GM18858 (cell line): ENCODE measurements around the gene TRMT2A.

ENCODE experiments used
- ATAC-seq: cut with Tn5 transposase; IDR thresholded peaks from one replicate; pipeline ENCODE4 v1.9.1; 2021; ENCODE audit not compliant: unreplicated experiment

The TRMT2A gene

DNA sequence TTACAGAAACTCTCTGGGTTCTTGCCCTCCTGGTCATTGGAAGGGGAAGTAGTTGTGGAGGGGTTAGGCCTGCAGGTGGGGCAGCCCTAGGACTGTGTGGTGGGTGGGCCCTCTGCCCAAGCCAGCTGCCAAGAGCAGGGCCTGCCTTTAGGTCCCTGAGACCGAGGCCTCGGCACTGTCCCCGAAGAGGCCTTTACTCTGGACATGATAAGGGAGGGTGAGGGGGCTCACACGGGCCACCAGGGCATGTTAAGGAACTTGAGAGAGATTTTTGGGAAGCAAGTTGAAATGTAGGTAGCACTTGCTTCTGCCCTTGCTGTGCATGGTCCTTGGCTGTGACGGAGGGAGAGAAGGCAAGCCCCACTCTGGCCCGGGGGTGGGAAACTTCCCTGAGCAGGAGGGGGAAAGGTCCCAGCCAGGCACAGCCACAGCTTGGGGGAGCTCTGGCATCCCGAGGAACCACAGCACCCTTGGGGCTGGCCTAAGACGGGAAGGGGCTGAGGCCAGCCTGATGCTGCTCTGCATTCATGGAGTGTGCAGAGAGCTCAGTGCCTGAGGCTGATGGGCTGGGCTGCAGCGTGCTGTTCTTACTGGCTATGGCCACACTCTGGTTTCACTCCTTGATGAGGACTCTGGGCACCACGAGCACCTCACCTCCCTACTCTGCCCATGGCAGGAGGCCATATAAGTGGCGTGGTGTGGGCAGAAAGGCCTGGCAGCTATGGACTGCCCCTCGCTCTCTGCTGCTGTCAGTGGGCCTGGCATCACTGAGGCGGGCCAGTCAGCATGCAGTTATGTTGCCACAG, 8.9 kb downstream of the TRMT2A start:
- no peak for ATAC-seq

DNA sequence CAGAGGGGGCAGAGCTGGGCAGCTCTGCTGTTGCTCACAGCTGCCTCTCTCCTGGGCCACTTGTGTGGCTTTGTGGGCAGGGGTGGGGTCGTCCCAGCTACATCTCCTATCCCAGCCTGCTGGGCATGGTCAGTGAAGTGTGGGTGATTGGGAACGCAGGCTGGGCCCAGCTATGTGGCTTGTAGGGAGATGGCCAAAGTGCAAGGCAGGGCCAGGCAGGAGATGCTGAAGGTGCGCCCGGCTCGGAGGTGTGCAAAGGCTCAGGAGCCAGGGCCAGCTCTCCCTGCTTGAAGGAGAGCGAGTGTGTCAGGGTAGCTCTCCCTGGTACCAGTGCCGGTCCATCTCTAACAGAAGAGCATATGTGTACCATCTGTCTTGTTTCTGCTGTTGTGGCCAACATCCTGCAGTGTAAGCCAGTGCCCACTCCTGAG, 9.5 kb downstream of the TRMT2A start:
- no peak for ATAC-seq

DNA sequence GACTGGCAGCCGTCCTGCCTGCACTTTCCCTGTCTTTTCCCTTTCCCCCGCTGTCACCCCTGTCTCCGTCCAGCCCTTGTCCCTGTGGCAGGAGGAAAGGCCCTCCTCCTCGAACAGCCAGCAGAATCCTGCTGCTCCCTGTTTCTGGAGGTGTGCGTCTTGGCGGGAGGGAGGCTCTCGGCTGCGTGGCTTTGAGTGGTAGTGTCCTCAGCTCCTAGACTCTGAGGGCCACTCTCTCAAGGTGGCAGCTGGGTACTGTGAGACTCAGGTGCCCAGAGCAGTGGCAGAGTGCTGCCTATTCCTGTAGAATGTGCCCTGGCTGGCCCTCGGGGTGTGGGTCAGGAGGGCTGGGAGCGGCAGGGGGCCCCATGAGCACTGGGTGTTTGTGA, 10.2 kb downstream of the TRMT2A start:
- ATAC-seq, result no peak

DNA sequence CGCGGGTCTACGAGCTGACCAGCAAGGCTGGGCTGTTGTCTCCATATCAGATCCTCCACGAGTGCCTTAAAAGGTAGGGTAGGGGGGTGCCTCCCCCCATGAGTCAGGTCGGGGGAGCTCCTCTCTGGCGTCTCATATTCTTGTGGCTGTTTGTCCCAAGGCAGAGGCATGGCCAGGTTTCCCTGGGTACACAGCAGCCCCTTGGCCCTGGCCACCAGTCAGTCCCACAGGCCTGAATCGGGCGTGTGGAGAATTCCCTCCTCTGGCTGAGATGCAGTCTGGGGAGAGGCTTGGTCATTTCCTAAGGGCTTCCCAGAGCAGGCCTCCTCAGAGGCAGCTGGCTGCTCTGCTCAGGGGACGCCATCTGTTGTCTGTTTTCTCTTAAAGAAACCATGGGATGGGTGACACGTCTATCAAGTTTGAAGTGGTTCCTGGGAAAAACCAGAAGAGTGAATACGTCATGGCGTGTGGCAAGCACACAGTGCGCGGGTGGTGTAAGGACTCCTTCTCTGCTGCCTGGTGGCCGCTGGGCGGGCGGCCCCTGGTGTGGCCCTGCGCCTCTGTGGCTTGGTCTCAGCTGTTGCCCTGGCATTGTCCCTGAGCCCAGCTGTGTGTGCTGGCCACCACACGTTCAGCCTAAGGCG, 10.7 kb downstream of the TRMT2A start:
- ATAC-seq, result no peak

DNA sequence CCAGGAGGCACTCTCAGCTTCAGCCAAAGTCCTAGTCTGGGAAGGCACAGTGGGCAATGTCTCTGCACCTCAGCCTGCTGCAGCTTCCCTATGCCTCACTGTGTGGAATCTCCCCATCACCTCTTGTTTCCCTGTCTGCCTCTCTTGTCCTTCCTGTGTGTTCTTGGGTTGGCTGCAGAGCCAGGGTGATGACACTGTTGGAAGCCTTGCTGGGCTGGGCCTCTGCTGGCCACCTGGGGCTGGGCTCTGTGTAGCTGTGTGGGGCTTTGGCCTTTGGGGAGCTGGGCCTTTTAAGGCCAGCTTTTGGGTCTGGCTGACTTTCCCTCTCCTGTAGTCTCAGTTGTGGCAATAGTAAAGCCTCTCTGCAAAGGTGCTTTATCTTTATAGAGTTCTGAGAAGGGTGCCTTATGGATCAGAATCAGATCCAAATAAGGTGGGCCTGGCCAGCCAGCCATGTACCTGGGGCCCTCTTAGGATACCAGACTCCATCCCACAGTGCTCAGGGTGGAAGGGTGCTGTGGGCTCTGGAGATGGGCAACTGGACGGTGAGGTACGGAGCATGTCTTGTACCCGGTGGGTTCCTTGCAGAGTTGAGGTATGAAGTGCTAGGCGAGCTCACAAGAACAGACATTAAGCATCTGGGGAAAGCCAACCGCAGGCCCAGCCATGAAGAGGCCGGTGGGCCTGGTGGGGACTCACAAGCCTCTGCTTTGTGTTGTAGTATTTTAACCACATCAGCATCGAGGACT, 11.4 kb downstream of the TRMT2A start:
- no peak for ATAC-seq

DNA sequence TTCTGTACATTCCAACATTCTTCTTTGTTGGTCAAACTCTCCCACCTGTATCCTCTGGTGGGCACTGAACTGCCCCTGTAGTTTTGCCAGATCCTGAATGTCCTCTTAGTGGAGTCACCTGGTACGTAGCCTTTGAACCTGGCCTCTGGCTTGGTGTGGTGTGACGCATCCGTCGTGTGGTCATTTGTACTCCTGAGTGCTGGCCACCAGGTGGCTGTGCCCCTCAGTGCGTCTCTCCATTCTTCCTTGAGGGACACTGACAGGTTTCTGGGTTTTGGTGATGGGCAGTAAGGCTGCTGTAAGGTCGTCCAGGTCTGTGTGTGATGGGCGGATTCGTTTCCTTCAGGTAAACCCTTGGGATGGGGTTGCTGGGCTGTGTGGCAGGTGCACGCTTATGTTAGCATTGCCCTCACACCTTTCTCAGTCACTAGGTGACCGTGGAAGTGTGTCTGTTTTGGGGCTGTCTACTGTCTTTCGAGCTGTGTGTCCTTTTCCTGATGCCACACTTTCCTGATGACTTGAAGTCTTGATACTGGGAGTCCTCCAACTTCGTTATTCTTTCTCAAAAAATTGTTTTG, 14.7 kb downstream of the TRMT2A start:
- ATAC-seq, result no peak

DNA sequence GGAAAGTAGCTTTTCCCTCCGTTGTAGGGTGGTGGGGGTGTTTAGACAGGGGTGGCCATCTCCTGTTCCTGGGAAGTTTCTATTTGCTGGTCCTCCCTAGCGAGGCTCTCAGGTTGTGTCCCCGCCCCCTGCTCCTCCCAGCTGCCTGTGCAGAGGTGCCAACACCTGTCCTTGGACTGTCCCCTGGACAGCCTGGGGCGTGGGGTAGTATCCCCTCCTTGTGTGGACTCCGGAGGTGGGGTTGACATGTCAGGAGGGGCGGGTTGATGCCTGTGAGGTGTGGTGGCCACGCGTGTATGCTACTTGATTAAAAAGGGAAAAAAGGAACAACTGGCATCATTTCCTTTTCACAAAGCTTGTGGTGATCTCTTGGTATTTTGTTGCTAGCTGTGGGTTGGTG, 15.4 kb downstream of the TRMT2A start:
- no peak for ATAC-seq

DNA sequence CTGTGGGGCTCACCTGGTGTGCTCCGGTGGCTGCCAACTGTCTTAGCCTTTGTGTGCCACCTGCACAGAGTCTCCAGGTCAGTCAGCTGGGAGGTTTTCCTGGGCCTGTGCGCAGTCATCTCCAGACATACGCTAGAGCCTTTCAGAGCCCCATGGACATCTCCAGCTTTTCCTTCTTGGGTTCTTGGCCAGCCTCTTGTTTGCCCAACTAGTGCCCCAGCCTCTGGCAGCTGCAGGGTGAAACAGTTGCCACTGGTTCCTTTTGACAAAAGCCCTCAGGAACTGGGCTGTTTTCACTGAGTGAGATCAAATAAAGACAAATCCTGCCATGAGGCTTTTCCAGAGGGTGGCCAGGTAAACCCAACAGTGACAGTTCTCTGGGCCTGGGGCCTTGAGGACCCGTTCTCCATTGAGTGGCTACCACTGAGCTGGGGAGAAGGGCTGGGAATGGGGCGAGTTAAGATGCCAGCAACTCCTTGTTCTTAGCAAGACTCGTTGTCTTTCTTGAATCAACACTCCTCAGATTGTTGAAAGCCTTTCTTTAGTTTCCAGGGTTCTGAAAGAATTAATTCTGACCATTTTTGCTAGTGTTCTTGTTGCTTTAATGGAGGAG, 17.8 kb downstream of the TRMT2A start:
- no peak for ATAC-seq

DNA sequence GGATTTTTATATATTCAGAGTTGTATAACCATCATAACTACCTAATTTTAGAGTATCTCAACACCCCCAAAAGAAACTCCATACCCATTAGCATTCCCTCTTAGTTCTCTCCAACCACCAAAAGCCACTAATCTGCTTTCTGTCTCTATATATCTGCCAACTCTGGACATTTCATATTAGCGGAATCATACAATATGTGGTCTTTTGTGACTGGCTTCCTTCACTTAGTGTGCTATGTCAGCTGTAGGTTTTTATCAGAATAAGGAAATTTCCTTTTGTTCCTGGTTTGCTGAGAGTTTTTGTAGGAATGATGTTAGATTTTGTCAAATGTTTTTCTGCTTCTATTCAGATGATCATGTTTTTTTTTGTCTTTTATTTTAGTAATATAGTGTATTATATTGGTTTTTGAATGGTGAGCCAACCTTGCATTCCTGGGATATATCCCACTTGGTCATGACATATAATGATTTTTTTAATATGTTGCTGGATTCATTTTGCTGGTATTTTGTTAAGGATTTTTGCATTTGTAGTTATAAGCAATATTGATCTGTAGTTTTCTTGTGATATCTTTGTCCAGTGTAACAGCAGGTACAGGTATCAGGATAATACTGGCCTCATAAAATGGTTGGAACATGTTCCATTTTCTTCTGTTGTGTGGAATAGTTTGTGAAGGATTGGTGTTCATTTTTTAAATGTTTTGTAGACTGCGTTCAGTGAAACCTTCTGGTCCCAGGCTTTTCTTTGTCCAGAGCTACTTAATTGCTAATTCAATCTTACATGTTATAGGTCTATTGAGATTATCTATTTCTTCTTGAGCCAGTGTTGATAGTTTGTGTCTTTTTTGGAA, 20.2 kb downstream of the TRMT2A start:
- ATAC-seq, result no peak

DNA sequence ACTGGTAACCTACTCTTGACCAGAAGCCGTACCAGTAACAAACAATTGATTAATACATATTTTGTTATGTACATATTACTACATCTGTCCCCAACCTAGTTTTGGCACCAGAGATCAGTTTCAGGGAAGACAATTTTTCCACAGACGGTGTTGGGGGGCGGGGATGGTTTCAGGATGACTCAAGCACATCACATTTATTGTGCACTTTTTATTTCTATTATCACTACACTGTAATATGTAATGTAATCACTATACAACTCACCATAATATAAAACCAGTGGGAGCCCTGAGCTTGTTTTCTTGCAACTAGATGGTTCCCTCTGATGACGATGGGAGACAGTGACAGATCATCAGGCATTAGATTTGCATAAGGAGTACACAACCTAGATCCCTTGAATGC, 21.5 kb downstream of the TRMT2A start:
- ATAC-seq, result no peak

DNA sequence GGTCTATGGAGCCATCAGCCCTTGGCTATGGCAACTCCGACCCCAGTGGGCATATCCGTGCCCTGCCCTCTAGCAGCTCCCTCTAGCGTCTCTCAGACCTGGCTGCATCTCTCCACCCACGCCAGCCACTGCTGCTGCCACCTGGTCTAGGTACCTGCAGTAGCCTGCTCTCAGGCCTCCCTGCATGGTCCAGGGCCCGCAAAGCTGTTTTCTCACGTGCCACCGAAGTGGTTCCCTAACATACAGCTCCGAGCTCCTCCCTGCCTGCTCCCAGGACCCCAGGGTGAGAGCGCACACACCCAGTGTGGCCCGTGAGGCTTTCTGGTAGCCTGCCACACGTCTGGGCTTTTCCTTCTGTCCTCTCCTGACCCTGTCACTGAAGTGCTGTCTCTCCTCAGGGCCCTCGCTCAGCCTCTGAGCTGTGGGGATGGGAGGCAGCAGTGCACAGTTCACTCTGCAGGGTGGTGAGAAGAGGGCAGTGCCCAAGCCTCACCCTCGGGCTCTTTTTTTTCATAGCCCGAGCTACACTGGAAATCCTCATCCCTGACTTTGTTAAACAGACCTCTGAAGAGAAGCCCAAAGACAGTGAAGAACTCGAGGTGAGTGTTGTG, 22.7 kb downstream of the TRMT2A start:
- ATAC-seq, result no peak

DNA sequence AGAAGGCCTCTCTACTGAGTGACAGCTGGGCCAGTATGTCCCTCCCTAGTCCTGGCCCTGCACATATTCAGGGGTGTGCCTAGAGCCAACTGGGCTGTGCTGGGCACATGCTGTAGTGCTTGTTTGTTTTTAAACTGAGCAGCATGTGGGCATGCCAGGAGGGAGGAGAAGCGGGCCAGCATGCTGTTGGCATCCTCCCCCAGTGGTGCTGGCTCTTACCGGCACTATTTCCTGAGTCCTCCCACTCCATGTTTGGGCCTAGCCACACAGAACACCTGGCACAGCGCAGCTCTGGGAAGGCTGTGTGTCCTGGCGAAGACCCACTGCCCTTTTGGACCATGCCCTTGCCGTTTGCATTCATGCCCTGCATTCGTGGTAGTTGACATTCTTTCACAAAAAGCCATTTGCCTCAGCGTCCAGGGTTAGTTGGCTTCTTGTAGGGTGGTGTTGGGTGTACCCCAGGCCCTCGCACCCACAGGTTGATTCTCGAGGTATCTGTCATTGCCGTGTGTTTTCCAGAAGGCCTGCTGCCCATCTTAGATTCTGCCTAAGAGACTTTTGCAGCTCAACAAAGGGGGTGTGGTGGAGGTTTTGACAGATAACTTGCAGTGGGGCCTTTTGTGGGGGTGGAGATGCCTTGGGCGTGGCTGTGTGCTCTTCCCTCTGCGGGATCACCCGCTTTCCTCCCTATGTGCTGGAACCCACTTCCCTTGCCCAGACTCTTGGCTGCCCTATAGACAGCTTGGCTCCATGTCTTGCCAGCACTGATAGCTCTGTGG, 23.4 kb downstream of the TRMT2A start:
- no peak for ATAC-seq

DNA sequence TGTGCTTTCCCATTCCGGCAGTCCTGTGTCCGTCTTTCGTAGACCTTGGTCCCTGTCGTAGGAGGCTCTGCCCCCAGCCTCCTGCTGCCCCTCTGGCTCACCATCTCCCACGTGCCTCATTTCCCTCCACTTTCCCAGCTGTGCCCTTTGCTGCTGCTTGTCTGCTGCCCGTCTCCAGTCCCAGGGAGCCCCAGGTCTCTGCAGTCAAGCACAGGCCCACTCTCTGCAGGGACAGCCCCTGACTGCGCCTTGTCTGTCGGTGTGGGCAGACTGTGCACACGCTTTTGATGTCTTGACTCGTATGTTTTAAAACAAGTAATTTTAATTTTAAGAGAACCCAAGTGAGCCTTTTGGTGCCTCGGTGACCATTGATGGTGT, 24.6 kb downstream of the TRMT2A start:
- no peak for ATAC-seq

DNA sequence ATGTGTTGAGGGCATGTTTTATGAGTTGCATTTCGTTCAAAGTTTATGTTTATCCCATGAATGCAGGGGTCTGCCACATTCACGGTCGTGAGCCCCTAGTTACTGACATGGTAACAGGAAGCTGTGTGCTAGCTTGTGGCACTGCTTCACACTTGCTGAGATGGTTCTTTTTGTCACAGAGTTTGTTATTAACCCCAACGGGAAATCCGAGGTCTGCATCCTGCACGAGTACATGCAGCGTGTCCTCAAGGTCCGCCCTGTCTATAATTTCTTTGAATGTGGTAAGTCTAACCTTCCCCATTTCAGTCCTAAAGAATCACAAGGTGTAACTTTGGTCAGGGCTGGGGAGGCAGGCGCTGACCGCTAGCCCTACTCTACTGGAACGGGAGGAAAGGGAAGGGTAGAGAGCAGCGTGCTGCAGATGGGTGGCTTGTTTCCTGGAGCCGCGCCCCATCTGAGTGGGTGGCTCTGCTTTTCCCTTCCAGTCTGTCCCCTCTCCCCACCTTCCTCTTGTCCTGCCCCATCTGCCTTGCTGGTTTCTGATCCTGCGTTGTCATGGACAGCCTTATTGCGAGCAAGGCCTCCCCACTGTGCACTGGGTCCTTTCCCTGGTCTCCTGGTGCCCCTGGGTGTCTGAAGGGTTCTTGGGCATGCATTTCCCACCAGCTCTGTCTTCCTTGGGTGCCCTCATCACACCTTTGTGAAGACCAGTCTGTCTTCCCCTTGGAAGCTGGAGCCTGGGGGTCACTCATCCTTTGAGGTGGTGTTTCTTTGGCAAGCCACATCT, 25.1 kb downstream of the TRMT2A start:
- ATAC-seq, result no peak

DNA sequence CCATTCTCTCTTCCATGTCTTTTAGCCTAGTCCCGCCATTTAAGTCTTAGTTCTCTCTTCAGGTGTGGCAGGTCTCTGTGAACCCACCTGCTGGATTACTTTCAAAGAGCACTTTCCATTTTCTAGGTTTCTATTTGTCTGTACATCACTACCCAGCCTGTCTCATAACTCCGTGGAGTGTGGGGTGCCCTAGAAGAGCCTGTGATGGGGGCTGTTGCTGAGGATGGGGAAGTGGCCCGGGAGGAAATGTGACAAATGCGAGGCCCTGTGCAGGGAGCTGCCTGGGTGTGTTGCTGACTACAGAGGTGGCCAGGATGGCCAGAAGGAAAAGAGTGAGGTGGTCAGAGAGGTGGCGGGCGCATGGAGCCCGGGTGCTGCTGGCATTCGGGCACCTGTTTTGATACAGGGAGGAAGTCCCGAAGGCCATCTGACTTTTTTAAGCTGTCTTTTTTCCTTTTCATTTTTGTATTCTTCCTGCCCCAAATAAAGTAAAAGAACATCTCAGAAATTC, 26.2 kb downstream of the TRMT2A start:
- no peak for ATAC-seq

DNA sequence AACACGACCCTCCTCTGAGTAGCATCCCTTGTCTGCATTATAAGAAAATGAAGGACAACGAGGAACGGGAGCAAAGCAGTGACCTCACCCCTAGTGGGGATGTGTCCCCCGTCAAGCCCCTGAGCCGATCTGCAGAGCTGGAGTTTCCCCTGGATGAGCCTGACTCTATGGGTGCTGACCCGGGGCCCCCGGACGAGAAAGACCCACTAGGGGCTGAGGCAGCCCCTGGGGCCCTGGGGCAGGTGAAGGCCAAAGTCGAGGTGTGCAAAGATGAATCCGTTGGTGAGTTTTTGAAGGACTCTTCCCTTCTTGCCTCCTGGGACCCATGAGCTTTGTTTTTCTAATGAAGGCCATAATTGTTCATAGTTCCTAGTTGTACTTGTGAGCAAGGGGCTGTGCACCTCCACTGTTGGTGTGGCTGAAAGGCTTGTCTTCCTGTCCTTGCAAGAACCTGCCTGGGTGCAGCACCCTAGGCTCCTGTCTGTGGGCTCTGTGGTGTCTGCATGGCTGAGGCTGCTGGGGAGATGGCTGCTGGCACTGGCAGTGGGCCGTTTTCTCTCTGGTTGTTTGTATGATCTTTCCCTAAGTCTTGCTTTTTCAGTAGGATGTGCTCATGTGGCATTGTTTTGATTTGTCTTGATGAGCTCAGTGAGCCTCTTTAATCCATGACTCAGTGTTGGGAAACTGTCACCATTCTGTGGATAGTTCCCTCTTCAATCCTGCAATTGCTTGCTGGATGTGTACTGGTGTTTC, 26.9 kb downstream of the TRMT2A start:
- no peak for ATAC-seq

DNA sequence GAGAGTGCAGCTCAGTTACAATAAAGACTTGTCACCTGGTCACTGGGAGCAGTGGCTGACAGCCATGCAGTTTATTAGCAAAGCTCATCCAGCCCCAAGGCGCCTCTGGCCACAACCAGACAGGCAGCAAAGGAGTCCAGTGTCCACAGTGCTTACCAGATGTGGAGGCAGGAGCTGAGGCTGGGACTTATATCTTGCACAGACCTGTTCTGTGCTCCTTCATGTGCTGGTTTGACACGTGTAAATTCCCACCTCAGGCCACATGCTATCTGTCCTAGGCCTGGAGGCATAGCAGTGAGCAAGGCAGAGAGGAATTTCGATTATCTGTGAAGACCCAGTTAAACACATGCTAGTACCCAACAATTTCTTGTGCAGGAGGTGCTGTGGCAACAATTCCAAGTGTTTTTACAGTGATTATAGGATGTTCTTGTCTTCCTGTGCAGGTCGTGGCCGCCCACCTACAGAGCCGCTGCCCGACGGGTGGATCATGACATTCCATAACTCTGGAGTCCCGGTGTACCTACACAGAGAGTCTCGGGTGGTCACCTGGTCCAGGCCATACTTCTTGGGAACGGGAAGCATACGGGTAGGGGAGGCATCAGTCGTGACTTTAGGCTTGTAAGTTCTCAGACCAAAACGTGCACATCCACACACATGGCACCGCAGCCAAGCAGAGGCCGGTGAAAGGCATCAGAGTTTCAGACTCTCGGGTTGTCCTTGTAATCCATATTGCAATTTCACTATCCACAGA, 27.6 kb downstream of the TRMT2A start:
- no peak for ATAC-seq
